Mesenchymal stem cell (in vitro differentiated cells and primary cell): ENCODE measurements around the gene SOX6.

Experiments used
- DNase-seq: peaks from one replicate; pipeline ENCODE4 v3.0.0-alpha.2; 2013
- H2AFZ ChIP-seq: one replicate; pipeline ENCODE4 v1.6.1; 2013; ENCODE audit warnings: low read depth, mild to moderate bottlenecking, control low read depth, inconsistent platforms, low read length, moderate library complexity
- H2AK5ac ChIP-seq: 2 replicates; pipeline ENCODE4 v1.6.1; 2013; ENCODE audit warnings: low read length, moderate library complexity, mild to moderate bottlenecking, inconsistent platforms; ENCODE audit not compliant: severe bottlenecking
- H2BK120ac ChIP-seq: one replicate; pipeline ENCODE4 v1.6.1; 2013; ENCODE audit warnings: low read depth, mild to moderate bottlenecking, inconsistent platforms, low read length, moderate library complexity
- H2BK12ac ChIP-seq, 2 experiments: one replicate each; pipeline ENCODE4 v1.6.1; 2013; ENCODE audit warnings: inconsistent platforms in 2 of 2, low read length in 2 of 2, mild to moderate bottlenecking in 2 of 2, moderate library complexity in 2 of 2, control low read depth in 1 of 2
- H2BK15ac ChIP-seq: one replicate; pipeline ENCODE4 v1.6.1; 2013; ENCODE audit warnings: mild to moderate bottlenecking, low read depth, inconsistent platforms; ENCODE audit not compliant: poor library complexity, severe bottlenecking
- H2BK5ac ChIP-seq: 2 replicates; pipeline ENCODE4 v1.6.1; 2013; ENCODE audit warnings: low read depth, mild to moderate bottlenecking, low read length, control low read depth, inconsistent platforms; ENCODE audit not compliant: poor library complexity, severe bottlenecking
- H3K14ac ChIP-seq, 2 experiments: one replicate each; pipeline ENCODE4 v1.6.1; 2013; ENCODE audit warnings: inconsistent platforms in 2 of 2, low read length in 2 of 2, control low read depth in 1 of 2, mild to moderate bottlenecking in 1 of 2, moderate library complexity in 1 of 2
- H3K18ac ChIP-seq, 2 experiments: one replicate each; pipeline ENCODE4 v1.6.1; 2013; ENCODE audit warnings: inconsistent platforms in 2 of 2, low read length in 2 of 2, control low read depth in 1 of 2, low read depth in 1 of 2, mild to moderate bottlenecking in 1 of 2
- H3K23ac ChIP-seq, 2 experiments: one replicate each; pipeline ENCODE4 v1.6.1; 2013; ENCODE audit warnings: inconsistent platforms in 2 of 2, low read length in 2 of 2, mild to moderate bottlenecking in 2 of 2, moderate library complexity in 2 of 2, control low read depth in 1 of 2
- H3K27ac ChIP-seq: 2 replicates; pipeline ENCODE4 v1.5.1; 2013; ENCODE audit warnings: mild to moderate bottlenecking, moderate library complexity, low read length, control low read depth, inconsistent platforms; ENCODE audit not compliant: poor library complexity, severe bottlenecking
- H3K27me3 ChIP-seq, 2 experiments: 2 replicates each; pipeline versions ENCODE4 v1.6.1 to v1.7.0; 2013; ENCODE audit warnings: low read length in 2 of 2, mild to moderate bottlenecking in 2 of 2, moderate library complexity in 2 of 2, control low read depth in 1 of 2, inconsistent platforms in 1 of 2; ENCODE audit not compliant: control insufficient read depth in 1 of 2, insufficient read depth in 1 of 2
- H3K36me3 ChIP-seq, 2 experiments: 2 replicates each; pipeline versions ENCODE4 v1.6.1 to v1.7.0; 2013; ENCODE audit warnings: low read length in 2 of 2, control low read depth in 1 of 2, inconsistent platforms in 1 of 2, low read depth in 1 of 2, mild to moderate bottlenecking in 1 of 2; ENCODE audit not compliant: insufficient read depth in 2 of 2, control insufficient read depth in 1 of 2
- H3K4ac ChIP-seq, 2 experiments: one replicate each; pipeline ENCODE4 v1.6.1; 2013; ENCODE audit warnings: inconsistent platforms in 2 of 2, low read length in 2 of 2, mild to moderate bottlenecking in 2 of 2, moderate library complexity in 2 of 2, control low read depth in 1 of 2, low read depth in 1 of 2
- H3K4me1 ChIP-seq: 2 replicates; pipeline ENCODE4 v1.6.1; 2013; ENCODE audit warnings: low read depth, low read length, control low read depth; ENCODE audit not compliant: control insufficient read depth, insufficient read depth
- H3K4me2 ChIP-seq: 2 replicates; pipeline ENCODE4 v1.6.1; 2013; ENCODE audit warnings: low read length, mild to moderate bottlenecking, inconsistent platforms; ENCODE audit not compliant: poor library complexity, severe bottlenecking
- H3K4me3 ChIP-seq, 2 experiments: 2 replicates each; pipeline versions ENCODE4 v1.5.1 to v1.7.0; 2013; ENCODE audit warnings: low read length in 2 of 2, mild to moderate bottlenecking in 2 of 2, control low read depth in 1 of 2, low read depth in 1 of 2; ENCODE audit not compliant: insufficient read depth in 1 of 2
- H3K79me1 ChIP-seq: replicated peaks from 2 replicates; pipeline ENCODE4 v1.6.1; 2013; ENCODE audit warnings: mild to moderate bottlenecking, control low read depth, low read length, inconsistent platforms; ENCODE audit not compliant: poor library complexity, severe bottlenecking
- H3K9ac ChIP-seq: 2 replicates; pipeline ENCODE4 v1.7.0; 2013; ENCODE audit warnings: mild to moderate bottlenecking, low read length, moderate library complexity
- H3K9me3 ChIP-seq: 2 replicates; pipeline ENCODE4 v1.7.0; 2013; ENCODE audit warnings: mild to moderate bottlenecking, low read length; ENCODE audit not compliant: control insufficient read depth
- H4K8ac ChIP-seq: one replicate; pipeline ENCODE4 v1.6.1; 2013; ENCODE audit warnings: inconsistent platforms, mild to moderate bottlenecking, low read length, moderate library complexity
- H4K91ac ChIP-seq: one replicate; pipeline ENCODE4 v1.6.1; 2013; ENCODE audit warnings: mild to moderate bottlenecking, low read length, inconsistent platforms
- WGBS: methylation state at CpG from one replicate; pipeline ENCODE4 v1.1.7; 2013; ENCODE audit warnings: mixed read lengths; 5-methylcytosine and 5-hydroxymethylcytosine counted together

Gene SOX6

GRCh38 chr11:16133867-16134266 is 222.5 kb downstream of the SOX6 start:
- no peak overlapping the region for H4K8ac ChIP-seq
- H2BK15ac ChIP-seq = no peak overlapping the region
- no peak overlapping the region for H3K23ac ChIP-seq
- no peak overlapping the region for H3K4me3 ChIP-seq
- H3K36me3 ChIP-seq = no peaks in the 10 kb centered on the region
- no peak overlapping the region for H2BK5ac ChIP-seq
- H2BK120ac ChIP-seq = no peak overlapping the region
- no peak overlapping the region for H3K4ac ChIP-seq
- no peak overlapping the region for H2BK12ac ChIP-seq
- no peak overlapping the region for H3K4me2 ChIP-seq
- no peaks in the 10 kb centered on the region for H3K27me3 ChIP-seq
- H3K27ac ChIP-seq = no peak overlapping the region
- H3K4me1 ChIP-seq = no peaks in the 10 kb centered on the region
- H3K14ac ChIP-seq = no peak overlapping the region
- no peak overlapping the region for H2AK5ac ChIP-seq
- WGBS = 100% methylated on average over 1 of the region's 3 CpGs
- no peak overlapping the region for H2AFZ ChIP-seq
- H3K18ac ChIP-seq = no peak overlapping the region
- no peak overlapping the region for H4K91ac ChIP-seq
- H3K9ac ChIP-seq = no peak overlapping the region
- H3K79me1 ChIP-seq = no peaks in the 10 kb centered on the region
- H3K9me3 ChIP-seq = peaks cover 6% of the 10 kb centered on the region
- DNase-seq = no peak

- Histone ChIP-seq H3K4me2 (no peak overlapping the region), H3K27ac (no peak overlapping the region), H3K4me1 (no peaks in the 10 kb centered on the region), H4K8ac (no peak overlapping the region), H3K4ac (no peak overlapping the region), H2BK12ac (no peak overlapping the region), H3K27me3 (no peaks in the 10 kb centered on the region), H3K18ac (no peak overlapping the region), H2BK5ac (no peak overlapping the region), H4K91ac (no peak overlapping the region), H3K9ac (no peak overlapping the region), H2BK15ac (no peak overlapping the region), H2BK120ac (no peak overlapping the region), H3K23ac (no peak overlapping the region), H3K14ac (no peak overlapping the region), H3K4me3 (no peak overlapping the region), H2AFZ (no peak overlapping the region), H3K9me3 (no peaks in the 10 kb centered on the region), H3K36me3 (no peaks in the 10 kb centered on the region), H3K79me1 (no peaks in the 10 kb centered on the region), H2AK5ac (no peak overlapping the region)
- no peak for DNase-seq
These were observed 228.6 kb downstream of the SOX6 start for GRCh38 chr11:16127732-16128131.

- Histone ChIP-seq H3K4me2 (no peak overlapping the region), H3K27me3 (no peaks in the 10 kb centered on the region), H3K14ac (no peak overlapping the region), H3K27ac (no peak overlapping the region), H4K8ac (no peak overlapping the region), H3K18ac (no peak overlapping the region), H2AK5ac (no peak overlapping the region), H3K36me3 (no peaks in the 10 kb centered on the region), H3K79me1 (no peaks in the 10 kb centered on the region), H2BK15ac (no peak overlapping the region), H3K9me3 (no peaks in the 10 kb centered on the region), H3K4me3 (no peak overlapping the region), H2BK12ac (no peak overlapping the region), H3K4me1 (no peaks in the 10 kb centered on the region), H2BK5ac (no peak overlapping the region), H2AFZ (no peak overlapping the region), H3K9ac (no peak overlapping the region), H4K91ac (no peak overlapping the region), H2BK120ac (no peak overlapping the region), H3K4ac (no peak overlapping the region), H3K23ac (no peak overlapping the region)
- no peak for DNase-seq
These were observed 230.0 kb downstream of the SOX6 start for GRCh38 chr11:16126362-16126761.

- H2BK120ac ChIP-seq = no peak overlapping the region
- no peak overlapping the region for H4K91ac ChIP-seq
- H3K27ac ChIP-seq = no peak overlapping the region
- no peak overlapping the region for H3K4ac ChIP-seq
- H3K9ac ChIP-seq = no peak overlapping the region
- H2BK12ac ChIP-seq = no peak overlapping the region
- H3K79me1 ChIP-seq = no peaks in the 10 kb centered on the region
- no peak overlapping the region for H3K14ac ChIP-seq
- H2AFZ ChIP-seq = no peak overlapping the region
- H2BK5ac ChIP-seq = no peak overlapping the region
- no peak overlapping the region for H4K8ac ChIP-seq
- no peak overlapping the region for H3K4me3 ChIP-seq
- no peak overlapping the region for H2AK5ac ChIP-seq
- no peaks in the 10 kb centered on the region for H3K4me1 ChIP-seq
- H3K18ac ChIP-seq = no peak overlapping the region
- H3K27me3 ChIP-seq = no peaks in the 10 kb centered on the region
- H3K4me2 ChIP-seq = no peak overlapping the region
- H3K23ac ChIP-seq = no peak overlapping the region
- no peak for DNase-seq
- no peaks in the 10 kb centered on the region for H3K9me3 ChIP-seq
- H3K36me3 ChIP-seq = no peaks in the 10 kb centered on the region
- H2BK15ac ChIP-seq = no peak overlapping the region
These were observed 230.6 kb downstream of the SOX6 start for GRCh38 chr11:16125796-16126195.
